Endothelial cell of umbilical vein (primary cell): Measurements from ENCODE around the gene LRRC32. TPM values are rescaled to one million over a fixed set of nuclear protein-coding genes. Genes with fewer than 3 reads are reported as not detected.

Experiments used
- BruUV-seq: library from RNA; stranded (reverse); fragments of 400-500 nt; replicated peaks from 2 replicates; lab custom pipeline; 2021; lab: Mats Ljungman, UMichigan
- CTCF ChIA-PET: fragments of 300-600, 350-600 bp; sonication (Branson Sonifier 250); formaldehyde crosslinking; loops from one replicate; lab custom pipeline; 2021; ENCODE audit warnings: antibody characterized with exemption, inconsistent platforms; lab: Charles Lee
- POLR2A ChIA-PET: fragments of 300-600, 350-600 bp; sonication (Branson Sonifier 250); formaldehyde crosslinking; loops from one replicate; lab custom pipeline; 2021; ENCODE audit warnings: antibody characterized with exemption, inconsistent platforms; lab: Charles Lee
- DNase-seq: peaks from one replicate; pipeline ENCODE4 v3.0.0-alpha.2; 2011; ENCODE audit warnings: low read depth, low spot score
- FAIRE-seq: peaks from 2 replicates; lab custom pipeline; 2011; peaks lifted over from hg19 to GRCh38; lab: Jason Lieb, UNC
- H2AFZ ChIP-seq: 2 replicates; pipeline ENCODE4 v1.6.0; 2012; ENCODE audit warnings: low read depth, low read length, control low read depth, inconsistent platforms
- H3K27ac ChIP-seq: 2 replicates; pipeline ENCODE4 v1.5.1; 2011; ENCODE audit warnings: low read depth, mild to moderate bottlenecking, control low read depth, low read length, moderate library complexity; ENCODE audit not compliant: insufficient read depth
- H3K27me3 ChIP-seq, 2 experiments: 2 replicates each; pipeline versions ENCODE4 v1.6.0 to v1.6.1; 2011; ENCODE audit warnings: low read length in 2 of 2, mixed read lengths in 1 of 2; ENCODE audit not compliant: control insufficient read depth in 2 of 2, insufficient read depth in 2 of 2
- H3K36me3 ChIP-seq, 2 experiments: 2 replicates in 1 of 2; 3 replicates in 1 of 2; pipeline ENCODE4 v1.5.1; 2011; ENCODE audit warnings: low read length in 2 of 2, mild to moderate bottlenecking in 1 of 2, moderate library complexity in 1 of 2; ENCODE audit not compliant: control insufficient read depth in 2 of 2, insufficient read depth in 2 of 2; ENCODE audit errors: extremely low read depth in 1 of 2
- H3K4me1 ChIP-seq: 3 replicates; pipeline ENCODE4 v1.5.1; 2011; ENCODE audit warnings: mild to moderate bottlenecking, low read length; ENCODE audit not compliant: control insufficient read depth, insufficient read depth; ENCODE audit errors: extremely low read depth
- H3K4me2 ChIP-seq: 2 replicates; pipeline ENCODE4 v1.6.1; 2011; ENCODE audit warnings: low read length, control low read depth, mixed read lengths; ENCODE audit not compliant: insufficient read depth
- H3K4me3 ChIP-seq, 3 experiments: fragments of 200-600 bp in 1 of 3; sonication (generic), shearing (Covaris generic) in 1 of 3; replicated peaks in 1 of 3; 2 replicates each; pipeline ENCODE4 v1.5.1; 2011 to 2016; ENCODE audit warnings: control low read depth in 3 of 3, low read length in 3 of 3, mild to moderate bottlenecking in 2 of 3, inconsistent platforms in 1 of 3, low read depth in 1 of 3, moderate library complexity in 1 of 3; ENCODE audit not compliant: insufficient read depth in 1 of 3
- H3K79me2 ChIP-seq: 2 replicates; pipeline ENCODE4 v1.6.0; 2012; ENCODE audit warnings: low read length, inconsistent platforms; ENCODE audit not compliant: control insufficient read depth, insufficient read depth
- H3K9ac ChIP-seq: replicated peaks from 2 replicates; pipeline ENCODE3; 2011; ENCODE audit warnings: low read length, control low read depth; ENCODE audit not compliant: insufficient read depth; ENCODE audit errors: extremely low read depth
- H3K9me1 ChIP-seq: replicated peaks from 3 replicates; pipeline ENCODE4 v1.6.0; 2011; ENCODE audit warnings: mild to moderate bottlenecking, low read length; ENCODE audit not compliant: control insufficient read depth, insufficient read depth; ENCODE audit errors: extremely low read depth
- H3K9me3 ChIP-seq: replicated peaks from 2 replicates; pipeline ENCODE4 v1.5.1; 2012; ENCODE audit warnings: low read length, inconsistent platforms; ENCODE audit not compliant: control insufficient read depth, insufficient read depth
- H4K20me1 ChIP-seq: replicated peaks from 2 replicates; pipeline ENCODE3; 2011; ENCODE audit warnings: mild to moderate bottlenecking, low read length; ENCODE audit not compliant: control insufficient read depth, insufficient read depth; ENCODE audit errors: extremely low read depth
- EZH2 ChIP-seq: IDR thresholded peaks from 2 replicates; pipeline ENCODE4 v1.6.1; 2012; ENCODE audit warnings: borderline replicate concordance, low read depth, mild to moderate bottlenecking, moderate library complexity, low read length, inconsistent platforms; ENCODE audit not compliant: severe bottlenecking
- FOS ChIP-seq: IDR thresholded peaks from 2 replicates; pipeline ENCODE4 v1.6.1; 2011; ENCODE audit warnings: mild to moderate bottlenecking, low read length, moderate library complexity, borderline replicate concordance; ENCODE audit not compliant: insufficient read depth
- GATA2 ChIP-seq: IDR thresholded peaks from 2 replicates; pipeline ENCODE4 v1.7.0; 2011; ENCODE audit warnings: low read depth, mild to moderate bottlenecking, moderate library complexity, mixed read lengths, low read length; ENCODE audit not compliant: insufficient read length, insufficient read depth
- JUN ChIP-seq: IDR thresholded peaks from 2 replicates; pipeline ENCODE4 v1.6.1; 2011; ENCODE audit warnings: borderline replicate concordance, low read depth; ENCODE audit not compliant: insufficient read length, insufficient read depth
- MYC ChIP-seq: IDR thresholded peaks from one replicate; pipeline ENCODE4 v1.6.1; 2011; ENCODE audit warnings: mild to moderate bottlenecking, low read depth, low read length
- POLR2A ChIP-seq: IDR thresholded peaks from 2 replicates; pipeline ENCODE4 v1.6.1; 2012; ENCODE audit warnings: low read depth, mild to moderate bottlenecking, control low read depth, low read length
- POLR2AphosphoS5 ChIP-seq: IDR thresholded peaks from 2 replicates; pipeline ENCODE4 v1.6.1; 2012; ENCODE audit warnings: low read depth, mild to moderate bottlenecking, control low read depth, low read length, moderate library complexity; ENCODE audit not compliant: insufficient read depth
- dilution Hi-C: fragments of 300-500 bp; cut with MboI; formaldehyde crosslinking; loops from one replicate; pipeline ENCODE4 v1.15.0; 2019; ENCODE audit warnings: low sequenced_read_pairs; ENCODE audit not compliant: extremely low pct_ligation_motif_present
- intact Hi-C: fragments of 100-400 bp; cut with micrococcal nuclease; formaldehyde crosslinking; loops from one replicate; pipeline ENCODE4 v1.10.0; 2022
- polyA plus RNA-seq, 4 experiments: library from polyadenylated mRNA; depleted of rRNA in 3 of 4; stranded (reverse) in 3 of 4; unstranded in 1 of 4; fragments of >200 nt; gene quantifications; 2 replicates each; pipeline versions ENCODE4 v1.2.1 to v1.2.3, GENCODE V29; 2011 to 2012; ENCODE audit warnings: missing spikeins in 1 of 4
- total RNA-seq: library from RNA; stranded (reverse); gene quantifications from 2 replicates; pipeline ENCODE4 v1.2.3, GENCODE V29; 2021
- TF ChIP-seq, protein P1 (sequence below): IDR thresholded peaks from 2 replicates; pipeline ENCODE4 v1.6.1; 2011; ENCODE audit not compliant: insufficient read depth, insufficient read length
- TF ChIP-seq, protein P2 (sequence below), 2 donors: IDR thresholded peaks; 1 replicate in 1 of 2; 2 replicates in 1 of 2; pipeline ENCODE4 v1.5.1; 2011; ENCODE audit warnings: low read length in 2 of 2, mild to moderate bottlenecking in 2 of 2, moderate library complexity in 2 of 2, control low read depth in 1 of 2, inconsistent platforms in 1 of 2, low read depth in 1 of 2; ENCODE audit not compliant: insufficient read depth in 1 of 2; ENCODE audit errors: extremely low read depth in 1 of 2

LRRC32 gene
- total and polyA plus RNA-seq, 2 donors (not counting 3 experiments of a cell fraction or from before 2014, with no cell fraction given), result 77.2 to 117 TPM

DNA sequence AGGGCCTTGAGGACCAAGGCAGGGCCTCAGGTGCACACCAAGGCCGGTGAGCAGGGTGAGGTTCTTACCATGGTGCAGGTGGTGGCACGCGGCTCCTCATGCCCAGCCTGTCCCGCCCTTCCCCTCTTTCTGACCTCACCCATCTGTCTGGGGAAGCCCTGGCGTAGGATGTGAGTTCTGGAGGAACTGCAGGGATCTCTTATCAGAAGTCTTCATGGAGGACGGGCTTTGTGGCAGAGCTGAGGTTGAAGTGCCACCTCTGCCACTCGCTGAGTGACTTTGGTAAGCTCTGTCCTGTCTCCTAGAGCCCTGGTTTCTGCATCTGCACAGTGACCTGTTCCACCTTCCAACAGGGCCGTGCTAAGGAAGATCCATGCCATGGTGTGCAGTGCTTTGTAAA is 49.1 kb downstream of the LRRC32 start:
- H3K9me3 ChIP-seq, result no peaks in the 10 kb centered on the region
- dilution Hi-C loops (no loop called here), intact Hi-C loops (no loop called here)
- H4K20me1 ChIP-seq, result no peaks in the 10 kb centered on the region
- no peak overlapping the region for H3K4me2 ChIP-seq
- no TSS peak for BruUV-seq
- H3K9ac ChIP-seq, result no peak overlapping the region
- ChIA-PET CTCF (no interaction called here), POLR2A (interaction anchor here (0.5 kb wide), 1 partner anchor 34 kb away, joined by 3 read pairs; no protein-coding TSS in a partner anchor)
- no peak overlapping the region for H3K27ac ChIP-seq
- no peaks in the 10 kb centered on the region for H3K36me3 ChIP-seq
- DNase-seq (no peak), FAIRE-seq (no peak)
- no peak overlapping the region for H3K4me3 ChIP-seq
- no peaks in the 10 kb centered on the region for H3K27me3 ChIP-seq
- no peaks in the 10 kb centered on the region for H3K79me2 ChIP-seq
- no peaks in the 10 kb centered on the region for H3K9me1 ChIP-seq
- H3K4me1 ChIP-seq, result peaks cover 10% of the 10 kb centered on the region
- TF ChIP-seq JUN, result no peak
- TF ChIP-seq, protein P1, sequence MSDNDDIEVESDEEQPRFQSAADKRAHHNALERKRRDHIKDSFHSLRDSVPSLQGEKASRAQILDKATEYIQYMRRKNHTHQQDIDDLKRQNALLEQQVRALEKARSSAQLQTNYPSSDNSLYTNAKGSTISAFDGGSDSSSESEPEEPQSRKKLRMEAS, result no peak
- TF ChIP-seq POLR2AphosphoS5, result no peak
- no peak for TF ChIP-seq MYC
- TF ChIP-seq FOS, result no peak
- TF ChIP-seq GATA2, result no peak
- no peak for TF ChIP-seq POLR2A
- TF ChIP-seq, protein P2, sequence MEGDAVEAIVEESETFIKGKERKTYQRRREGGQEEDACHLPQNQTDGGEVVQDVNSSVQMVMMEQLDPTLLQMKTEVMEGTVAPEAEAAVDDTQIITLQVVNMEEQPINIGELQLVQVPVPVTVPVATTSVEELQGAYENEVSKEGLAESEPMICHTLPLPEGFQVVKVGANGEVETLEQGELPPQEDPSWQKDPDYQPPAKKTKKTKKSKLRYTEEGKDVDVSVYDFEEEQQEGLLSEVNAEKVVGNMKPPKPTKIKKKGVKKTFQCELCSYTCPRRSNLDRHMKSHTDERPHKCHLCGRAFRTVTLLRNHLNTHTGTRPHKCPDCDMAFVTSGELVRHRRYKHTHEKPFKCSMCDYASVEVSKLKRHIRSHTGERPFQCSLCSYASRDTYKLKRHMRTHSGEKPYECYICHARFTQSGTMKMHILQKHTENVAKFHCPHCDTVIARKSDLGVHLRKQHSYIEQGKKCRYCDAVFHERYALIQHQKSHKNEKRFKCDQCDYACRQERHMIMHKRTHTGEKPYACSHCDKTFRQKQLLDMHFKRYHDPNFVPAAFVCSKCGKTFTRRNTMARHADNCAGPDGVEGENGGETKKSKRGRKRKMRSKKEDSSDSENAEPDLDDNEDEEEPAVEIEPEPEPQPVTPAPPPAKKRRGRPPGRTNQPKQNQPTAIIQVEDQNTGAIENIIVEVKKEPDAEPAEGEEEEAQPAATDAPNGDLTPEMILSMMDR (IDR thresholded peaks at IDR 0.05; ENCODE audit: extremely low read depth in 1 of 2, insufficient read depth in 1 of 2, low read depth in 1 of 2, low read length in 2 of 2), result no peak
- TF ChIP-seq EZH2, result no peak
- no peak overlapping the region for H2AFZ ChIP-seq
